Measurements from ENCODE around the gene PPM1K. TPM values are rescaled to one million over a fixed set of nuclear protein-coding genes. Genes with fewer than 3 reads are reported as not detected.

The PPM1K gene
- total RNA-seq, 1 experiment from 2014 or later = 2.0 TPM

GRCh38 chr4:88283661-88284438 lies 511 bp downstream of the PPM1K start:
- in situ Hi-C loops (cut with HindIII; ENCODE audit: low pct_unique_long_range_greater_than_20kb, low sequenced_read_pairs) = no loop called here
- peak; percentile 63 for DNase-seq (ENCODE audit: low read depth)

- in situ Hi-C loops (cut with HindIII; ENCODE audit: low pct_unique_long_range_greater_than_20kb, low sequenced_read_pairs) = no loop called here
- DNase-seq (ENCODE audit: low read depth) = no peak
Observed at GRCh38 chr4:88280228-88280795, 4.0 kb downstream of the PPM1K start.

- no peak for DNase-seq (ENCODE audit: low read depth)
- in situ Hi-C loops (cut with HindIII; ENCODE audit: low pct_unique_long_range_greater_than_20kb, low sequenced_read_pairs) = no loop called here
Observed at GRCh38 chr4:88277711-88278225, 6.6 kb downstream of the PPM1K start.

- no peak for DNase-seq (ENCODE audit: low read depth)
- in situ Hi-C loops (cut with HindIII; ENCODE audit: low pct_unique_long_range_greater_than_20kb, low sequenced_read_pairs) = no loop called here
Observed at GRCh38 chr4:88276952-88277710, 7.2 kb downstream of the PPM1K start.

- in situ Hi-C loops (cut with HindIII; ENCODE audit: low pct_unique_long_range_greater_than_20kb, low sequenced_read_pairs) = no loop called here
- no peak for DNase-seq (ENCODE audit: low read depth)
Observed at GRCh38 chr4:88275949-88276515, 8.3 kb downstream of the PPM1K start.

- in situ Hi-C loops (cut with HindIII; ENCODE audit: low pct_unique_long_range_greater_than_20kb, low sequenced_read_pairs) = no loop called here
- DNase-seq (ENCODE audit: low read depth) = no peak
Observed at GRCh38 chr4:88275516-88275915, 8.8 kb downstream of the PPM1K start.

- in situ Hi-C loops (cut with HindIII; ENCODE audit: low pct_unique_long_range_greater_than_20kb, low sequenced_read_pairs) = no loop called here
- DNase-seq (ENCODE audit: low read depth) = no peak
Observed at GRCh38 chr4:88268913-88269312, 15.4 kb downstream of the PPM1K start.

GRCh38 chr4:88264336-88264735 lies 20.0 kb downstream of the PPM1K start:
- in situ Hi-C loops (cut with HindIII; ENCODE audit: low pct_unique_long_range_greater_than_20kb, low sequenced_read_pairs) = no loop called here
- no peak for DNase-seq (ENCODE audit: low read depth)

- in situ Hi-C loops (cut with HindIII; ENCODE audit: low pct_unique_long_range_greater_than_20kb, low sequenced_read_pairs) = no loop called here
- DNase-seq (ENCODE audit: low read depth) = no peak
Observed at GRCh38 chr4:88257726-88258125, 26.6 kb downstream of the PPM1K start.

GRCh38 chr4:88255111-88255510 lies 29.2 kb downstream of the PPM1K start:
- DNase-seq (ENCODE audit: low read depth) = no peak
- in situ Hi-C loops (cut with HindIII; ENCODE audit: low pct_unique_long_range_greater_than_20kb, low sequenced_read_pairs) = no loop called here

GRCh38 chr4:88251924-88252323 lies 32.4 kb downstream of the PPM1K start:
- in situ Hi-C loops (cut with HindIII; ENCODE audit: low pct_unique_long_range_greater_than_20kb, low sequenced_read_pairs) = no loop called here
- DNase-seq (ENCODE audit: low read depth) = no peak

- in situ Hi-C loops (cut with HindIII; ENCODE audit: low pct_unique_long_range_greater_than_20kb, low sequenced_read_pairs) = no loop called here
- no peak for DNase-seq (ENCODE audit: low read depth)
Observed at GRCh38 chr4:88247148-88247547, 37.2 kb downstream of the PPM1K start.

GRCh38 chr4:88246600-88246999 lies 37.8 kb downstream of the PPM1K start:
- in situ Hi-C loops (cut with HindIII; ENCODE audit: low pct_unique_long_range_greater_than_20kb, low sequenced_read_pairs) = no loop called here
- no peak for DNase-seq (ENCODE audit: low read depth)

- in situ Hi-C loops (cut with HindIII; ENCODE audit: low pct_unique_long_range_greater_than_20kb, low sequenced_read_pairs) = no loop called here
Observed at GRCh38 chr4:88244816-88245579, 39.4 kb downstream of the PPM1K start.

GRCh38 chr4:88244056-88244455 lies 40.3 kb downstream of the PPM1K start:
- in situ Hi-C loops (cut with HindIII; ENCODE audit: low pct_unique_long_range_greater_than_20kb, low sequenced_read_pairs) = no loop called here
- no peak for DNase-seq (ENCODE audit: low read depth)

More at GRCh38 chr4:88244816-88245579, 39.4 kb downstream of the PPM1K start:
- DNase-seq (ENCODE audit: low read depth) = no peak

- in situ Hi-C loops (cut with HindIII; ENCODE audit: low pct_unique_long_range_greater_than_20kb, low sequenced_read_pairs) = no loop called here
Observed at GRCh38 chr4:88242144-88242543, 42.2 kb downstream of the PPM1K start.

GRCh38 chr4:88240297-88240714 lies 44.1 kb downstream of the PPM1K start:
- DNase-seq (ENCODE audit: low read depth) = no peak
- in situ Hi-C loops (cut with HindIII; ENCODE audit: low pct_unique_long_range_greater_than_20kb, low sequenced_read_pairs) = no loop called here

More at GRCh38 chr4:88242144-88242543, 42.2 kb downstream of the PPM1K start:
- DNase-seq (ENCODE audit: low read depth) = peak; percentile 1

Measured in Caki2 (cell line).